Mucosa of rectum (tissue), 2 donors: ENCODE data around the gene HPSE2.

Experiments
- H3K27ac ChIP-seq, 2 donors: one replicate each; pipeline ENCODE4 v1.7.0; 2013; ENCODE audit warnings: inconsistent platforms in 2 of 2, low read depth in 2 of 2, low read length in 2 of 2
- H3K27me3 ChIP-seq, 2 donors: one replicate each; pipeline ENCODE4 v1.7.0; 2013; ENCODE audit warnings: low read length in 2 of 2; ENCODE audit not compliant: control insufficient read depth in 2 of 2, insufficient read depth in 2 of 2
- H3K36me3 ChIP-seq, 2 donors: one replicate each; pipeline ENCODE4 v1.7.0; 2013; ENCODE audit warnings: low read length in 2 of 2; ENCODE audit not compliant: control insufficient read depth in 2 of 2, insufficient read depth in 2 of 2
- H3K4me1 ChIP-seq, 2 donors: one replicate each; pipeline ENCODE4 v1.7.0; 2013; ENCODE audit warnings: low read length in 2 of 2, mild to moderate bottlenecking in 1 of 2; ENCODE audit not compliant: control insufficient read depth in 2 of 2, insufficient read depth in 2 of 2
- H3K4me3 ChIP-seq, 2 donors: one replicate each; pipeline ENCODE4 v1.7.0; 2013; ENCODE audit warnings: low read length in 2 of 2
- H3K9ac ChIP-seq, 2 donors: one replicate each; pipeline ENCODE4 v1.7.0; 2013; ENCODE audit warnings: low read length in 2 of 2, low read depth in 1 of 2, mild to moderate bottlenecking in 1 of 2
- H3K9me3 ChIP-seq, 2 donors: one replicate each; pipeline ENCODE4 v1.7.0; 2013; ENCODE audit warnings: low read length in 2 of 2; ENCODE audit not compliant: control insufficient read depth in 2 of 2
- donor health status: healthy.
- donor health status: Normal muscosa, but diverticular disease.

HPSE2 gene

GRCh38 chr10:98831391-98831790 lies 404.3 kb downstream of the HPSE2 start:
- Histone ChIP-seq H3K27ac (no peak overlapping the region), H3K4me1 (no peaks in the 10 kb centered on the region), H3K9ac (no peak overlapping the region), H3K36me3 (no peaks in the 10 kb centered on the region), H3K9me3 (no peaks in the 10 kb centered on the region), H3K4me3 (no peak overlapping the region), H3K27me3 (no peaks in the 10 kb centered on the region)

GRCh38 chr10:98825741-98826140 lies 409.9 kb downstream of the HPSE2 start:
- Histone ChIP-seq H3K27ac (no peak overlapping the region), H3K9ac (no peak overlapping the region), H3K27me3 (no peaks in the 10 kb centered on the region), H3K36me3 (no peaks in the 10 kb centered on the region), H3K4me1 (no peaks in the 10 kb centered on the region), H3K9me3 (no peaks in the 10 kb centered on the region), H3K4me3 (no peak overlapping the region)

- Histone ChIP-seq H3K9ac (no peak overlapping the region), H3K4me1 (no peaks in the 10 kb centered on the region), H3K4me3 (no peak overlapping the region), H3K27me3 (no peaks in the 10 kb centered on the region), H3K27ac (no peak overlapping the region), H3K9me3 (no peaks in the 10 kb centered on the region), H3K36me3 (no peaks in the 10 kb centered on the region)
Observed at GRCh38 chr10:98817396-98817795, 418.3 kb downstream of the HPSE2 start.

- H3K9me3 ChIP-seq = no peaks in the 10 kb centered on the region
- H3K9ac ChIP-seq = no peak overlapping the region
- no peak overlapping the region for H3K4me3 ChIP-seq
- no peaks in the 10 kb centered on the region for H3K36me3 ChIP-seq
- no peaks in the 10 kb centered on the region for H3K27me3 ChIP-seq
- no peak overlapping the region for H3K27ac ChIP-seq
- no peaks in the 10 kb centered on the region for H3K4me1 ChIP-seq
Observed at GRCh38 chr10:98815039-98815885, 420.4 kb downstream of the HPSE2 start.

GRCh38 chr10:98814470-98814869 lies 421.2 kb downstream of the HPSE2 start:
- H3K4me3 ChIP-seq = no peak overlapping the region
- H3K9me3 ChIP-seq = no peaks in the 10 kb centered on the region
- H3K9ac ChIP-seq = no peak overlapping the region
- H3K4me1 ChIP-seq = no peaks in the 10 kb centered on the region
- H3K36me3 ChIP-seq = no peaks in the 10 kb centered on the region
- H3K27ac ChIP-seq = no peak overlapping the region
- no peaks in the 10 kb centered on the region for H3K27me3 ChIP-seq

- no peak overlapping the region for H3K27ac ChIP-seq
- H3K4me3 ChIP-seq = no peak overlapping the region
- H3K9ac ChIP-seq = no peak overlapping the region
- H3K36me3 ChIP-seq = no peaks in the 10 kb centered on the region
- no peaks in the 10 kb centered on the region for H3K9me3 ChIP-seq
- H3K27me3 ChIP-seq = no peaks in the 10 kb centered on the region
- H3K4me1 ChIP-seq = no peaks in the 10 kb centered on the region
Observed at GRCh38 chr10:98808282-98808892, 427.3 kb downstream of the HPSE2 start.

- Histone ChIP-seq H3K9ac (no peak overlapping the region), H3K36me3 (no peaks in the 10 kb centered on the region), H3K4me1 (peaks cover 0 to under 1% of the 10 kb centered on the region in 2 donors), H3K4me3 (no peak overlapping the region), H3K27me3 (no peaks in the 10 kb centered on the region), H3K27ac (no peak overlapping the region), H3K9me3 (no peaks in the 10 kb centered on the region)
Observed at GRCh38 chr10:98800263-98800662, 435.4 kb downstream of the HPSE2 start.

- Histone ChIP-seq H3K27ac (no peak overlapping the region), H3K9me3 (no peaks in the 10 kb centered on the region), H3K9ac (no peak overlapping the region), H3K4me1 (peaks cover 0 to 2% of the 10 kb centered on the region in 2 donors), H3K27me3 (no peaks in the 10 kb centered on the region), H3K4me3 (no peak overlapping the region), H3K36me3 (no peaks in the 10 kb centered on the region)
Observed at GRCh38 chr10:98795467-98795866, 440.2 kb downstream of the HPSE2 start.

GRCh38 chr10:98790817-98791216 lies 444.8 kb downstream of the HPSE2 start:
- Histone ChIP-seq H3K36me3 (no peaks in the 10 kb centered on the region), H3K27ac (no peak overlapping the region), H3K4me1 (peaks cover 0 to 2% of the 10 kb centered on the region in 2 donors), H3K9ac (no peak overlapping the region), H3K4me3 (no peak overlapping the region), H3K27me3 (peaks cover 0 to 2% of the 10 kb centered on the region in 2 donors), H3K9me3 (no peaks in the 10 kb centered on the region)

GRCh38 chr10:98778277-98778759 lies 457.3 kb downstream of the HPSE2 start:
- Histone ChIP-seq H3K4me3 (no peak overlapping the region), H3K27me3 (no peaks in the 10 kb centered on the region), H3K9me3 (no peaks in the 10 kb centered on the region), H3K27ac (no peak overlapping the region), H3K9ac (no peak overlapping the region), H3K4me1 (no peaks in the 10 kb centered on the region), H3K36me3 (no peaks in the 10 kb centered on the region)
